Activated CD8-positive, alpha-beta memory T cell treated with anti-CD3 and anti-CD28 coated beads for 24 hours (primary cell): ENCODE data around the gene STK36.
"Not testable (repeated sequence)": the region's sequence is repeated elsewhere in the genome, so short reads cannot be mapped to it uniquely, and the experiment has no call there.

Source experiments
- DNase-seq: peaks from one replicate; pipeline ENCODE4 v3.0.0-alpha.2; 2020

The STK36 gene

DNA sequence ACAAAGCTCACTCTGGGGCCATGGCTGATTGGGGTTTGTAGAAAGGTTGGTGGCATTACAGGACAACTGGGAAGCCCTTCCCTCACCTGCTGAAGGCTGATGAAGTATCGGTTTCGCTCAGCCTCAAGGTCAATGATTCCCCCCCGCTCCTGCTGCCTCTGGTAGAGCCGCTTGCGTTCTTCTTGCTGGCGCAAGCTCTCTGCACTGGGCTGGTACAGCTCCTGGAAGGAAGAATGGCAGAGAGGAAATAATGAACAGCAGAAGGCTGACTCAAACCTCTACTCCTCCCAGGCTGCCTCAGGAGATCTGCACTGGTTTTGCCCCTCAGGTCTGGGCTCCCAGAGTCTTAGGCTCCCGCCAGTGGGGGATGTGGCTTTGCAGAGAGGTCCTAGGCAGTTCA, 7.2 kb upstream of the STK36 start:
- no peak for DNase-seq

DNA sequence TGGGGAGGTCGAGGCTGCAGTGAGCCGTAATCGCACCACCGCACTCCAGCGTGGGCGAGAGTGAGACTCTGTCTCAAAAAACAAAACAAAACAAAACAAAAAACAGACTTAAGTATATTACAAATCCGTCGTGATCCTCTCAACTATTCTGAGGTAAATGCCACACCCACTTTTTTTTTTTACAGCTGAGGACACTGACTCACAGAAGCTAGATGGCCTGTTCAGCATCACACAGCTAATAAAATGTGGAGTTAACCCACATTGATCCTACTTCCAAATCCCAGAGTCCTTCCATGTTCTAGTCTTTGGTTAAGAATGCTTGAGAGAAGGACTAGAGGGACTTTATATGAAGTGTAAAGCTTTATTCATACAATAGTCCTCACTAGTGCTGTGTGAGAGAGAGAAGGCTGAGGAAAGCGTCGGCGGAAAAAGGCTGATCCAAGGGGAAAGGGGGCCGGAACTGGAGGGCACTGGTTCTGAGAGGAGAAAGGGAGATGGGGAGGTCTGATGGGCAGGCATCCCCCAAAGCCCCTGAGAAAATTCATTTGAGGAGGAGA, 711 bp upstream of the STK36 start:
- DNase-seq: no peak

- DNase-seq: no peak
These were observed 7.2 kb downstream of the STK36 start for GRCh38 chr2:218679119-218679518.

GRCh38 chr2:218680061-218680460, 8.2 kb downstream of the STK36 start:
- no peak for DNase-seq

GRCh38 chr2:218687400-218688060, 15.6 kb downstream of the STK36 start:
- DNase-seq: not testable (repeated sequence)

- DNase-seq: no peak
These were observed 19.3 kb downstream of the STK36 start for GRCh38 chr2:218691234-218691633.

DNA sequence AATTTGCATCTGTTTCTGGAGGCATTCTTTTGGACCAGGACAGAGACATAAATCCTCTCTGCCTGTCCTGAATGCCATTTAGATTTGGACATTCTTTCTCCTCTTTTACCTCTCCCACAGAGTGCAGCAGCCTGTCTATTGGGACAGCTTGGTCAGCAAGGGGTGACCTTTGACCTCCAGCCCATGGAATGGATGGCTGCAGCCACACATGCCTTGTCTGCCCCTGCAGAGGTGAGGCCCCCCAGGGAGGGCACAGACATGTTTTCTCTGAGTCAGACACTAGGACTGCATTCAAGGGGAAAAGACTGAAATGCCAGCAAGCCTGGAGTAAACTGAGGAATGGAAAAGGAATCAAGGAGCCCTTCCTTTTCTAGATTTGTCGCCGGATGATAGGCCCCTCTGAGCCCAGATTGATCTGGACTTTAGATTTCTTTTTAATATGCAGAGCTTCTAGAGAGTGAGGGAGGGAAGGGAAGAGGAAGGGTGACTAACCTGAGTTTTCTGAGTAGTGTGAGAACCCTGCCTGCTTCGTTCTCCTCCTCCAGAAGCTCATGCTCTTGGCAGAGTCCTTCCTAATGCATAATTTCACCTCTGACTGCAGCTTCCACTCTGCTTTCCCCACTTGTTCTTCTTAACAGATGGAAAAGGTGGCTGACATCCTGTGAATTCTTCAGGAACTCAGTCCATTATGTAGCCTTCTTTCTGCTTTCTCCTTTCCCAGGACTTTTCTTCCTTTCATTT, 22.7 kb downstream of the STK36 start:
- DNase-seq: no peak

DNA sequence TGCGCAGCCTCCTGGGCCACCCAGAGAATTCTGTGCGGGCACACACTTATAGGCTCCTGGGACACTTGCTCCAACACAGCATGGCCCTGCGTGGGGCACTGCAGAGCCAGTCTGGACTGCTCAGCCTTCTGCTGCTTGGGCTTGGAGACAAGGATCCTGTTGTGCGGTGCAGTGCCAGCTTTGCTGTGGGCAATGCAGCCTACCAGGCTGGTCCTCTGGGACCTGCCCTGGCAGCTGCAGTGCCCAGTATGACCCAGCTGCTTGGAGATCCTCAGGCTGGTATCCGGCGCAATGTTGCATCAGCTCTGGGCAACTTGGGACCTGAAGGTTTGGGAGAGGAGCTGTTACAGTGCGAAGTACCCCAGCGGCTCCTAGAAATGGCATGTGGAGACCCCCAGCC, 27.0 kb downstream of the STK36 start:
- DNase-seq: no peak

- DNase-seq: no peak
These were observed 29.9 kb downstream of the STK36 start for GRCh38 chr2:218701806-218702205.

DNA sequence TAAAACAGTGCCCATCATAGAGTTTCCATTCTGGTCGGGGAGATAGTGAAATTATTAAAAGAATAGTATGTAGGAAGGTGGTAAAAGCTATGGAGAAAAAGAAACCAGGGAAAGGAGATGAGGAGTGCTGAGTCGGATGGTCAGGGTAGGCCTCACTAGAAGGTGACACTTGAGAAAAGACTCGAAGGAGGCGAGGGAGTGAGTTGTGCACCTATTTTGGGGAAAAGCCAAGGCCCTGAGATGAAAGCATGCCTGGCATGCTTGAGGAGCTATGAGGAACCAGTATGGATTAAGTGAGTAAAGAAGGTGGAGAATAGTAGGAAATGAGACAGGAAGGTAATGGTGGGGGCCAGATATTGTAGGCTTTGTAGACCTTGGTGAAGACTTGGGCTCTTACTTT, 31.5 kb downstream of the STK36 start:
- no peak for DNase-seq

- no peak for DNase-seq
These were observed 36.2 kb downstream of the STK36 start for GRCh38 chr2:218708086-218708485.

GRCh38 chr2:218709908-218710307, 38.0 kb downstream of the STK36 start:
- no peak for DNase-seq

GRCh38 chr2:218710334-218710686, 38.4 kb downstream of the STK36 start:
- no peak for DNase-seq

DNA sequence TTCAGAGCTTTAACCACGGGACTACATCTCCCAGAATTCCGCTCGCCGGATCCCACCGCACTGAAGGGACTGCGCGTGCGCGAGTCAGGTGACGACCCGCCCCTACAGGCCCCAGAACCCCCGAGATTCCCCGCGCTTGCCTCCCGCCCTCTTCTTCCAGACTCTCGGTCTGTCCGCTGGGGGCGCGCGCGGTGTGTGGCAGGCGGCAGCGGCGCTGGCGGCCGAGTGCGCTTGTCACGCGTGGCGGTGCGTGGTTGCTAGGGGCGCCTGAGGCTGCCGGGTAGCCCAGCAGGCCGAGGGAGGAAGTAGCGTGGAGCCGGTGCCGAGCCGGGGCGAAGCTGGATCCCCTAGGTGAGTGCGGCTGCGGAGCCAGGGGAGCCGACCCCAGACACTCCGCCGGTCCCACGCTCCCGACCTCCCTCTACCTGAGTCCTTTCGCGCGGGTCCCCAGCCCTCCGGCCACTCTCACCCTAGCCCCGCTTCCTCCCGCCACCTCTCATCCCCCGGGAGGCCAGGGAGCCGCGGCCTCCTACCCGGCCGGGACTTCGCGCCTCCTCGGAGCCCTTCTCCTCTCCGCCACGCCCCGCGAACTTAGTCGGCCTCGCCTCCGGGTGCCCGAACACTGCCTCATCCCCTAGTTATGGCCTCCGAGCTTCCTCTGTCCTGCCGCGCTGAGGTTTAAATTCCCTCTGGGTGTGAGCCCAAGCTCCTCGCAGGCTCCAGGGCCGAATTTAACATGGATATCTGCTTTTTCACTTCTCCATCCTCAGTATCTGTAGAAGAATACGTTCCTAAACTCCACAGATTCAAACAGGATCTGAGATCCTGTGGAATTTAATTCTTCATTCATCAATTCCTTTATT, 39.0 kb downstream of the STK36 start, which contains the start of gene TTLL4:
TTLL4 (plus strand) TSS at position 149 of the 863 bp plus-strand sequence. CDS start 26,842 bp downstream, outside the sequence.
- peak; percentile 98 for DNase-seq

GRCh38 chr2:218711550-218711929, 39.7 kb downstream of the STK36 start:
- no peak for DNase-seq

DNA sequence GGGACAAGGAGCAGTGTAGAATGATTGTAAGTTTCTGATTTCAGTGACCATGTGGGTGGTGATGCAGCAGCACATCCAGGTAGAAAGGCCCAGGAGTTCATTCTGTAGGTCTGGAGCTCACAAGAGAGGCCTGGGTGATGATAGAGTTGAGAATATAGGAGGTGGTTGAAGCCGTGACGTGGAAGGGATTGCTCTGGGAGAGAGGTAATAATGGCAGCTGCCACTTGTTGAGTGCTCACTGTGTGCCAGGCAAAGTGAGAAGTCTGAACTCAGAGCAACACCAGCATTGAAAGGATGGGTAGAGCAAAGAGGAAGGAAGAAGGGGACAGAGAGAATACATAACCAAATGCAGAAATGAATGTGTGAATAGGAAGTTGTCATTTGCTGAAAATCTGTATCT, 42.0 kb downstream of the STK36 start:
- DNase-seq: no peak

GRCh38 chr2:218716070-218716469, 44.2 kb downstream of the STK36 start:
- DNase-seq: no peak

- DNase-seq: no peak
These were observed 45.4 kb downstream of the STK36 start for GRCh38 chr2:218717262-218717661.

DNA sequence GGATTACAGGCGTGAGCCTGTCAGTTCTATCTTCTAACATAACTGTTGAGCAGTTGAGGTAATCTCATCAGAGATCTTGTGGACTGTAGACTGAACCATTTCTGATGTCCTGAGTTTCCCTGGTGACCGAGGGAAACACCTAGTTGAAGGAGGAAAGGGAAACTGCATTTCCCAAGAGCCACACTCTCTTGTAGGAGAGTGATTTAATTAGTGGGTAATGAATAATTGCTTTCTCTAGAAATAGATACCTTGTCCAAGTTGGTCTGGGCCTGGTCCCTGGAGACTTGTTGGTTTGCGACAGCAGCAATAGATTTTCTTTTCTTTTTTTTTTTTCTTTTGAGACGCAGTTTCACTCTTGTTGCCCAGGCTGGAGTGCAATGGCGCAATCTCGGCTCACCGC, 46.2 kb downstream of the STK36 start:
- DNase-seq: no peak

- no peak for DNase-seq
These were observed 47.6 kb downstream of the STK36 start for GRCh38 chr2:218719457-218719856.

GRCh38 chr2:218720048-218721041, 48.5 kb downstream of the STK36 start:
- DNase-seq: no peak

- DNase-seq: no peak
These were observed 49.6 kb downstream of the STK36 start for GRCh38 chr2:218721488-218721887.
